Progenitor cell of endocrine pancreas (in vitro differentiated cells): ENCODE measurements around the gene POLR2F. TPM values are rescaled to one million over a fixed set of nuclear protein-coding genes. Genes with fewer than 3 reads are reported as not detected.

Experiments used
- DNase-seq: peaks from one replicate; pipeline ENCODE4 v3.0.0; 2021; ENCODE audit warnings: low spot score; ENCODE audit not compliant: unreplicated experiment
- H3K27ac Mint-ChIP-seq: 2 replicates; pipeline ENCODE4 v1.8.0; 2021; ENCODE audit warnings: mild to moderate bottlenecking, moderate library complexity, mixed read lengths
- H3K27me3 Mint-ChIP-seq: 2 replicates; pipeline ENCODE4 v1.8.0; 2021; ENCODE audit warnings: mixed read lengths
- H3K36me3 Mint-ChIP-seq: 2 replicates; pipeline ENCODE4 v1.8.0; 2022; ENCODE audit warnings: mixed read lengths; ENCODE audit not compliant: insufficient read depth
- H3K4me1 Mint-ChIP-seq: 2 replicates; pipeline ENCODE4 v1.8.0; 2021; ENCODE audit warnings: low read depth, mixed read lengths
- H3K4me3 Mint-ChIP-seq: 2 replicates; pipeline ENCODE4 v1.8.0; 2021; ENCODE audit warnings: low read depth, mild to moderate bottlenecking, moderate library complexity, mixed read lengths
- H3K9me3 Mint-ChIP-seq: 2 replicates; pipeline ENCODE4 v1.8.0; 2021; ENCODE audit warnings: low read depth, mixed read lengths
- CTCF ChIP-seq: fragments of 200-600 bp; sonication (generic); IDR thresholded peaks from one replicate; pipeline ENCODE4 v1.5.0; 2021; ENCODE audit warnings: antibody characterized with exemption, mild to moderate bottlenecking; ENCODE audit not compliant: unreplicated experiment
- total RNA-seq: library from RNA; stranded (reverse); gene quantifications from 2 replicates; pipeline ENCODE4 v1.2.1, GENCODE V29; 2021

Gene POLR2F
- total RNA-seq, 1 donor from 2014 or later: 83.1 TPM

DNA sequence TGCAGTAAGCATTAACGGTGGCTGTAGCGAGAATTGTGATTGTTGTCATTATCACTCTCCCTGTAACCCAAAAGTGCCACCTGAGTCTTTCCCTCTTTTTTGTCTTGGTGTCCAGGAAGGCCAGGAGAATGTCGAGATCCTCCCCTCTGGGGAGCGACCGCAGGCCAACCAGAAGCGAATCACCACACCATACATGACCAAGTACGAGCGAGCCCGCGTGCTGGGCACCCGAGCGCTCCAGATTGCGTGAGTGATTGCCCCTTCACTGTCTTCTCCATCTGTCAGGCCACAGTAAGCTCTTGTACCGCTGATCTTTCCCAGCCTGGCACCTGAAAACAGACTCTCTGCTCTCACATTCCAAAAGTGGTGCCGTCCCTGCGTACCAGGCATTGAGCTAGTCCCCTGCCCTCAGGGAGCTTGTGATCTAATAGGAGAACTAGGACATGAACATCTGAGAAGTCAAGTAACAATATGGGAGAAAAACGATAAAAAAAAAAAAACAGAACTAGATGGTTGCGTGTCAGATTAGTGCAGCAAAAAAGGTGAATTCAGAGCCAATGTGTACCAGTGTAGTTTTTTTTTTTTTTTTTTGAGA, 5.8 kb downstream of the POLR2F start:
- TF ChIP-seq CTCF: no peak
- H3K27me3 Mint-ChIP-seq: no peaks in the 10 kb centered on the region
- H3K27ac Mint-ChIP-seq: no peak overlapping the region
- no peaks in the 10 kb centered on the region for H3K9me3 Mint-ChIP-seq
- H3K4me1 Mint-ChIP-seq: peaks cover 8% of the 10 kb centered on the region
- H3K36me3 Mint-ChIP-seq: peaks cover 33% of the 10 kb centered on the region
- no peak for DNase-seq
- no peak overlapping the region for H3K4me3 Mint-ChIP-seq

GRCh38 chr22:37961062-37961461, 7.6 kb downstream of the POLR2F start:
- no peak overlapping the region for H3K27ac Mint-ChIP-seq

DNA sequence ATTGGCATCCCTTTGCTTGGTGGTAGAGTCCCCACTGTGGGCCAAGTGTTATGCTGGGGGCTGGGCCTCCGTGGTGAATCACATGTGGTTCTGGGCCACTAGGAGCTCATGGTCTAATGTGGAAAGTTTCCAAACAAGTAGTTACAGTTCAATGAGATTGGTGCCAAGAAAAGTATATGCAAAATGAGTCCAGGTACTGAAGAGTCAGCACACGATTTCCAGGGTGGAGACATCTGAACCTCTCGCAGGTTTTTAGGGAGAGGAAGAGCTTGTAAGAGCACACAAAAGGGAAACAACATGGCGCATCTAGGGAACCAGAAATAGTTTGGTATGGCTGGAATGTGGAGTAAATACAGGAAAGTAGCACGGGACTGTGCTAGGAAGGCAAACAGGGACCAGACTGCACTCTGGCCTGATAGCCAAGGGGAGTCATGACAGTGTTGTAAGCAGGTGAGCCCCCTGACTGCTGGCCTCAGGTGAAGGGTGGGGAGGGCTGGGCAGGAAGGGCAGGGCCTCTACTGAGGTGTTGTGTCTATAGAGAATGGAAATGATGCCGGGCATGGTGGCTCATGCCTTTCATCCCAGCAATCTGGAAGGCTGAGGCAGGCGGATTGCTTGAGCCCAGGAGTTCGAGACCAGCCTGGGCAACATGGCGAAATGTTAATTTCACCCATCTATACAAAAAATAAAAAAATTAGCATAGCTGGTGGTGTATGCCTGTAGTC, 12.6 kb downstream of the POLR2F start:
- Mint-ChIP-seq H3K4me3 (no peak overlapping the region), H3K36me3 (peaks cover 24% of the 10 kb centered on the region), H3K27me3 (no peaks in the 10 kb centered on the region), H3K4me1 (peaks cover 5% of the 10 kb centered on the region), H3K9me3 (no peaks in the 10 kb centered on the region), H3K27ac (no peak overlapping the region)
- DNase-seq: no peak
- no peak for TF ChIP-seq CTCF

More at GRCh38 chr22:37961062-37961461, 7.6 kb downstream of the POLR2F start:
- H3K27me3 Mint-ChIP-seq: no peaks in the 10 kb centered on the region
- H3K9me3 Mint-ChIP-seq: no peaks in the 10 kb centered on the region
- no peak for TF ChIP-seq CTCF
- no peak for DNase-seq
- H3K4me1 Mint-ChIP-seq: no peaks in the 10 kb centered on the region
- H3K4me3 Mint-ChIP-seq: no peak overlapping the region
- H3K36me3 Mint-ChIP-seq: peaks cover 37% of the 10 kb centered on the region

- DNase-seq: no peak
- Mint-ChIP-seq H3K27ac (peak overlapping the region; percentile 19), H3K36me3 (peaks cover 21% of the 10 kb centered on the region), H3K4me1 (peaks cover 5% of the 10 kb centered on the region), H3K4me3 (no peak overlapping the region), H3K9me3 (no peaks in the 10 kb centered on the region), H3K27me3 (no peaks in the 10 kb centered on the region)
- TF ChIP-seq CTCF: no peak
Measured at GRCh38 chr22:37967147-37967546, 13.6 kb downstream of the POLR2F start.

GRCh38 chr22:37967637-37968451, 14.3 kb downstream of the POLR2F start:
- Mint-ChIP-seq H3K27ac (peak overlapping the region; percentile 56), H3K36me3 (peaks cover 18% of the 10 kb centered on the region), H3K4me1 (peaks cover 5% of the 10 kb centered on the region), H3K27me3 (no peaks in the 10 kb centered on the region), H3K9me3 (no peaks in the 10 kb centered on the region), H3K4me3 (no peak overlapping the region)
- DNase-seq: no peak
- TF ChIP-seq CTCF: no peak
